Liver (tissue), 9 donors: ENCODE data around the gene LRRFIP2. TPM values are rescaled to one million over a fixed set of nuclear protein-coding genes. Genes with fewer than 3 reads are reported as not detected.

ENCODE experiments used
- DNase-seq: peaks from one replicate; pipeline ENCODE4 v3.0.0-alpha.2; 2017; ENCODE audit warnings: low spot score
- H3K27ac ChIP-seq, 2 donors: one replicate each; pipeline ENCODE4 v1.7.0; 2013; ENCODE audit warnings: inconsistent platforms in 2 of 2, low read length in 2 of 2, control low read depth in 1 of 2, low read depth in 1 of 2, mild to moderate bottlenecking in 1 of 2
- H3K27me3 ChIP-seq, 4 donors: one replicate each; pipeline versions ENCODE4 v1.6.1 to v1.7.0; 2013; ENCODE audit warnings: low read length in 3 of 4, inconsistent platforms in 1 of 4, mild to moderate bottlenecking in 1 of 4, moderate library complexity in 1 of 4; ENCODE audit not compliant: control insufficient read depth in 4 of 4, insufficient read depth in 4 of 4
- H3K36me3 ChIP-seq, 4 donors: one replicate each; pipeline versions ENCODE4 v1.6.1 to v1.7.0; 2013; ENCODE audit warnings: low read length in 3 of 4, mild to moderate bottlenecking in 3 of 4, low read depth in 1 of 4, moderate library complexity in 1 of 4; ENCODE audit not compliant: control insufficient read depth in 4 of 4, insufficient read depth in 3 of 4
- H3K4me1 ChIP-seq, 4 donors: one replicate each; pipeline versions ENCODE4 v1.6.1 to v1.7.0; 2013; ENCODE audit warnings: low read length in 3 of 4, mild to moderate bottlenecking in 3 of 4, moderate library complexity in 1 of 4; ENCODE audit not compliant: control insufficient read depth in 4 of 4, insufficient read depth in 4 of 4
- H3K4me3 ChIP-seq, 3 donors: one replicate each; pipeline versions ENCODE4 v1.6.1 to v1.7.0; 2013; ENCODE audit warnings: low read length in 3 of 3, control low read depth in 1 of 3, low read depth in 1 of 3, mild to moderate bottlenecking in 1 of 3
- H3K9ac ChIP-seq, 2 donors: one replicate each; pipeline ENCODE4 v1.7.0; 2013; ENCODE audit warnings: low read length in 2 of 2, mild to moderate bottlenecking in 2 of 2, moderate library complexity in 2 of 2, control low read depth in 1 of 2, low read depth in 1 of 2
- H3K9me3 ChIP-seq, 4 donors: one replicate each; pipeline versions ENCODE4 v1.6.1 to v1.7.0; 2013; ENCODE audit warnings: low read length in 3 of 4; ENCODE audit not compliant: control insufficient read depth in 4 of 4
- EGR1 ChIP-seq, 2 donors: IDR thresholded peaks; 2 replicates each; pipeline ENCODE4 v1.6.1; 2016 to 2018; ENCODE audit warnings: antibody characterized with exemption in 2 of 2, low read depth in 2 of 2
- GABPA ChIP-seq, 2 donors: IDR thresholded peaks in 1 of 2; conservative IDR thresholded peaks in 1 of 2; 2 replicates each; pipeline ENCODE4 v1.6.1; 2016; ENCODE audit warnings: antibody characterized with exemption in 2 of 2, mild to moderate bottlenecking in 1 of 2, moderate library complexity in 1 of 2
- HNF4A ChIP-seq, 2 donors: conservative IDR thresholded peaks; 2 replicates each; pipeline ENCODE4 v1.6.1; 2016; ENCODE audit warnings: antibody characterized with exemption in 2 of 2, mild to moderate bottlenecking in 2 of 2
- HNF4G ChIP-seq: IDR thresholded peaks from 2 replicates; pipeline ENCODE4 v1.6.1; 2016; ENCODE audit warnings: antibody characterized with exemption
- NR2F2 ChIP-seq: IDR thresholded peaks from 2 replicates; pipeline ENCODE4 v1.6.1; 2016; ENCODE audit warnings: antibody characterized with exemption
- RAD21 ChIP-seq, 2 donors: IDR thresholded peaks; 2 replicates each; pipeline ENCODE4 v1.6.1; 2016; ENCODE audit warnings: antibody characterized with exemption in 2 of 2, mild to moderate bottlenecking in 2 of 2
- RXRA ChIP-seq, 2 donors: IDR thresholded peaks; 2 replicates each; pipeline ENCODE4 v1.6.1; 2017 to 2018; ENCODE audit warnings: antibody characterized with exemption in 2 of 2, mild to moderate bottlenecking in 1 of 2
- TAF1 ChIP-seq: conservative IDR thresholded peaks from 2 replicates; pipeline ENCODE4 v1.6.1; 2016; ENCODE audit warnings: antibody characterized with exemption, mild to moderate bottlenecking
- WGBS: extraction: QIAGEN DNeasy Blood & Tissue Kit; methylation state at CpG from one replicate; pipeline ENCODE4 v1.1.7; 2013; 5-methylcytosine and 5-hydroxymethylcytosine counted together
- polyA plus RNA-seq, 2 donors: library from polyadenylated mRNA; stranded (reverse) in 1 of 2; unstranded in 1 of 2; fragments of 200-250 nt in 1 of 2; fragments of >200 nt in 1 of 2; fragmentation: Nextera tagmentation in 1 of 2; extraction: Ambion mirVana in 1 of 2; gene quantifications; one replicate each; pipeline versions ENCODE4 v1.2.1 to v1.2.3, GENCODE V29; 2013 to 2015
- total RNA-seq, 2 donors: library from RNA; depleted of rRNA; stranded (reverse); fragments of >200 nt; gene quantifications; one replicate each; pipeline ENCODE4 v1.2.3, GENCODE V29; 2014
- TF ChIP-seq, protein P1 (sequence below): IDR thresholded peaks from 2 replicates; pipeline ENCODE4 v1.6.1; 2016; ENCODE audit warnings: antibody characterized with exemption, mild to moderate bottlenecking
- TF ChIP-seq, protein P2 (sequence below): IDR thresholded peaks from 2 replicates; pipeline ENCODE4 v1.6.1; 2016; ENCODE audit warnings: antibody characterized with exemption
- TF ChIP-seq, protein P3 (sequence below): IDR thresholded peaks from 2 replicates; pipeline ENCODE4 v1.6.1; 2016; ENCODE audit warnings: antibody characterized with exemption
- TF ChIP-seq, protein P4 (sequence below): IDR thresholded peaks from 2 replicates; pipeline ENCODE4 v1.6.1; 2016; ENCODE audit warnings: antibody characterized with exemption
- donor health status: healthy.
- donor health status: healthy.
- donor health status: healthy.
- donor health status: healthy.
- donor health status: healthy.

LRRFIP2 gene
- total and polyA plus RNA-seq, 4 donors: 22.6 to 56.9 (median 39.8) TPM

DNA sequence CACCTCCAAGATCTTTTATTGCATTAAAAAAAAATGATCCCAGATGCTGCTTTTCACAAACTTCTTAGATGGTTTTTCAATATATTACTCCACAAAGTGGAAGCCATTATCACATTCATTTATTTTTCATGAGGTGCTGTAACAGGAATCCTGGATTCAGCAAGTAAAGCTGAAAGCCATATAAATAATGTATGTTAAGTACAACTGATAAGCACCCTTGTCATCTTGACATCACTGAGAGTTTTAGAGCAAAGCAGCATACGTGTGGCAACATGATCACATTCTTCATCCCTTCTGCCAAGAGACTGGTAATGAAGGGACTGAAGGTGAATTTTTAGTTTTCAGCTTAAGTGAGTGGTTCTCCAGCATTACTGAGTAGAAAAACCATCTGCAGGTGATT lies 44.9 kb upstream of the LRRFIP2 start (continued):
- no peak for TF ChIP-seq TAF1
- TF ChIP-seq RAD21 (IDR thresholded peaks at IDR 0.05): no peak

DNA sequence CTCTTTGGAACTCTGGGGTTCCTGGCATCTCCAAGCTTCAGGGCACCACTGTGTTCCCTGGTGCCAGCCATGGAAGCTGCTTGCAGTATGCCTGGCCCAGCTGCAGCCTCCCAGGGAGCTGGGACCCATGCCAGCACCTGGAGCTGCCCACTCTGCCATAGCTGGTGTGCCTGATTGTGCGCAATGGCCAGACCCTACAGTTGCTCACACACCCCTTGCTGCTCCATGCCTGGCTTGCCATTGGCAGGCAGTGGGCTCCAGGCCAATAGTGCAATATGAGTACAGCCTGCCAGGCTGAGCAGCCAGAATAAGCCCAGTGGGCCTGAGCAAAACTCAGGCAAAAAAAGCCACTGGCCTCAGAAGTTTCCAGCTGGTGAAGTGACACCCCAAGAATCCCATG lies 43.8 kb upstream of the LRRFIP2 start:
- Histone ChIP-seq H3K4me1 (no peaks in the 10 kb centered on the region), H3K4me3 (no peak overlapping the region), H3K27ac (no peak overlapping the region), H3K36me3 (no peaks in the 10 kb centered on the region), H3K9ac (no peak overlapping the region), H3K27me3 (no peaks in the 10 kb centered on the region), H3K9me3 (no peaks in the 10 kb centered on the region)
- TF ChIP-seq HNF4A (conservative IDR thresholded peaks at IDR 0.05): no peak
- TF ChIP-seq RAD21 (IDR thresholded peaks at IDR 0.05): no peak
- TF ChIP-seq, protein P1, sequence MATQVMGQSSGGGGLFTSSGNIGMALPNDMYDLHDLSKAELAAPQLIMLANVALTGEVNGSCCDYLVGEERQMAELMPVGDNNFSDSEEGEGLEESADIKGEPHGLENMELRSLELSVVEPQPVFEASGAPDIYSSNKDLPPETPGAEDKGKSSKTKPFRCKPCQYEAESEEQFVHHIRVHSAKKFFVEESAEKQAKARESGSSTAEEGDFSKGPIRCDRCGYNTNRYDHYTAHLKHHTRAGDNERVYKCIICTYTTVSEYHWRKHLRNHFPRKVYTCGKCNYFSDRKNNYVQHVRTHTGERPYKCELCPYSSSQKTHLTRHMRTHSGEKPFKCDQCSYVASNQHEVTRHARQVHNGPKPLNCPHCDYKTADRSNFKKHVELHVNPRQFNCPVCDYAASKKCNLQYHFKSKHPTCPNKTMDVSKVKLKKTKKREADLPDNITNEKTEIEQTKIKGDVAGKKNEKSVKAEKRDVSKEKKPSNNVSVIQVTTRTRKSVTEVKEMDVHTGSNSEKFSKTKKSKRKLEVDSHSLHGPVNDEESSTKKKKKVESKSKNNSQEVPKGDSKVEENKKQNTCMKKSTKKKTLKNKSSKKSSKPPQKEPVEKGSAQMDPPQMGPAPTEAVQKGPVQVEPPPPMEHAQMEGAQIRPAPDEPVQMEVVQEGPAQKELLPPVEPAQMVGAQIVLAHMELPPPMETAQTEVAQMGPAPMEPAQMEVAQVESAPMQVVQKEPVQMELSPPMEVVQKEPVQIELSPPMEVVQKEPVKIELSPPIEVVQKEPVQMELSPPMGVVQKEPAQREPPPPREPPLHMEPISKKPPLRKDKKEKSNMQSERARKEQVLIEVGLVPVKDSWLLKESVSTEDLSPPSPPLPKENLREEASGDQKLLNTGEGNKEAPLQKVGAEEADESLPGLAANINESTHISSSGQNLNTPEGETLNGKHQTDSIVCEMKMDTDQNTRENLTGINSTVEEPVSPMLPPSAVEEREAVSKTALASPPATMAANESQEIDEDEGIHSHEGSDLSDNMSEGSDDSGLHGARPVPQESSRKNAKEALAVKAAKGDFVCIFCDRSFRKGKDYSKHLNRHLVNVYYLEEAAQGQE: no peak
- TF ChIP-seq EGR1 (IDR thresholded peaks at IDR 0.05; ENCODE audit: low read depth in 2 of 2): no peak
- TF ChIP-seq, protein P2, sequence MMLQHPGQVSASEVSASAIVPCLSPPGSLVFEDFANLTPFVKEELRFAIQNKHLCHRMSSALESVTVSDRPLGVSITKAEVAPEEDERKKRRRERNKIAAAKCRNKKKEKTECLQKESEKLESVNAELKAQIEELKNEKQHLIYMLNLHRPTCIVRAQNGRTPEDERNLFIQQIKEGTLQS: no peak
- TF ChIP-seq NR2F2: no peak
- no peak for TF ChIP-seq HNF4G
- TF ChIP-seq, protein P3, sequence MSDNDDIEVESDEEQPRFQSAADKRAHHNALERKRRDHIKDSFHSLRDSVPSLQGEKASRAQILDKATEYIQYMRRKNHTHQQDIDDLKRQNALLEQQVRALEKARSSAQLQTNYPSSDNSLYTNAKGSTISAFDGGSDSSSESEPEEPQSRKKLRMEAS: no peak
- no peak for TF ChIP-seq GABPA (IDR thresholded peaks at IDR 0.05 in 1 of 2, conservative IDR thresholded peaks at IDR 0.05 in 1 of 2)
- TF ChIP-seq, protein P4, sequence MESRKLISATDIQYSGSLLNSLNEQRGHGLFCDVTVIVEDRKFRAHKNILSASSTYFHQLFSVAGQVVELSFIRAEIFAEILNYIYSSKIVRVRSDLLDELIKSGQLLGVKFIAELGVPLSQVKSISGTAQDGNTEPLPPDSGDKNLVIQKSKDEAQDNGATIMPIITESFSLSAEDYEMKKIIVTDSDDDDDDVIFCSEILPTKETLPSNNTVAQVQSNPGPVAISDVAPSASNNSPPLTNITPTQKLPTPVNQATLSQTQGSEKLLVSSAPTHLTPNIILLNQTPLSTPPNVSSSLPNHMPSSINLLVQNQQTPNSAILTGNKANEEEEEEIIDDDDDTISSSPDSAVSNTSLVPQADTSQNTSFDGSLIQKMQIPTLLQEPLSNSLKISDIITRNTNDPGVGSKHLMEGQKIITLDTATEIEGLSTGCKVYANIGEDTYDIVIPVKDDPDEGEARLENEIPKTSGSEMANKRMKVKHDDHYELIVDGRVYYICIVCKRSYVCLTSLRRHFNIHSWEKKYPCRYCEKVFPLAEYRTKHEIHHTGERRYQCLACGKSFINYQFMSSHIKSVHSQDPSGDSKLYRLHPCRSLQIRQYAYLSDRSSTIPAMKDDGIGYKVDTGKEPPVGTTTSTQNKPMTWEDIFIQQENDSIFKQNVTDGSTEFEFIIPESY: no peak
- no peak for TF ChIP-seq RXRA (IDR thresholded peaks at IDR 0.05)
- DNase-seq: no peak
- WGBS: 100% methylated on average over 1 of the region's 1 CpG

DNA sequence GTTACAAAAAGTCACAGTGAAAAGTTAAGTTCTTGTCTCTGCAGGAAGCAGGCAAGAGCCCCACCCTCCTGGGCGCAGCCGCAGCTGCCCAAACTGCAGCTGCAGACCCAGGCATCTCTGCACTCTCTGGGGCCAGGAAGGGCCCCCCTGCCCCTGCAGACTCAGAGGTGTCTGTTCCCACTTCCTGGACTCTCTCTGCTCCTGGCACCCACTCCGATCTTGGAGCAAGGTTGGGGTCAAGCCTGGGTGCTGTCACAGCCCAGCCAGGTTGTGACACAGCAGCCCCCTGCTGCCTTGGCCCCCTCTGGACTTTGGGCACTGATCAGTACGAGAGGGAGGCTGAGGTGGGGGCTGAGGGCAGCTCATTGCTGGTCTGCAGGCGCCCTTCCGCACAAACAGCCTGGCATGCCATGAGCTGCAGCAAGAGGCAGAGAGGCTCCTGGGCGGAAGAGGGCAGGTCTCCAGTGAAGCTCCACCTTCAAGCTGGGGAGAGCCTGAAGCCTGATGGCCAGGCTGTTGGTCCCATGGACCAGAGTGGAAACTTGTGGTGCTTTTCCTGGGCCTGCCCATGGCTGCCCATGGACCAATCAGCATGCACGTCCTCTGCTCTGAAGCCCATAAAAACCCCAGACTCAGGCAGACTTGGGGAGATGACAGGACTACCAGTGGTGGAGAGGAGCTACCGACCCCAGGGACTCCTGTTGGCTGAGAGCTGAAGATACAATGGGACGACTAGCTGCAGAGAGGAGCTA lies 42.9 kb upstream of the LRRFIP2 start:
- H3K4me1 ChIP-seq: no peaks in the 10 kb centered on the region
- no peak overlapping the region for H3K9ac ChIP-seq
- no peaks in the 10 kb centered on the region for H3K9me3 ChIP-seq
- H3K4me3 ChIP-seq: no peak overlapping the region
- no peaks in the 10 kb centered on the region for H3K27me3 ChIP-seq
- TF ChIP-seq HNF4A (conservative IDR thresholded peaks at IDR 0.05): no peak
- no peak for TF ChIP-seq GABPA (IDR thresholded peaks at IDR 0.05 in 1 of 2, conservative IDR thresholded peaks at IDR 0.05 in 1 of 2)
- TF ChIP-seq HNF4G: no peak
- H3K36me3 ChIP-seq: no peaks in the 10 kb centered on the region
- 81% methylated on average over 10 of the region's 10 CpGs for WGBS
- DNase-seq: no peak
- no peak overlapping the region for H3K27ac ChIP-seq
